Thyroid gland (tissue), 4 donors: ENCODE data around the gene SEPTIN8.

Experiments used
- CTCF ChIP-seq, 6 experiments: fragments of 200-600 bp in 3 of 6; fragments of 450-650 bp in 3 of 6; sonication (generic) in 3 of 6; IDR thresholded peaks; one replicate each; pipeline ENCODE4 v1.5.1; 2016 to 2019; ENCODE audit warnings: antibody characterized with exemption in 6 of 6, mild to moderate bottlenecking in 2 of 6, inconsistent platforms in 1 of 6, moderate library complexity in 1 of 6
- POLR2A ChIP-seq, 2 donors: fragments of 450-650 bp; IDR thresholded peaks; one replicate each; pipeline ENCODE4 v1.6.1; 2017; ENCODE audit warnings: antibody characterized with exemption in 2 of 2, mild to moderate bottlenecking in 2 of 2, moderate library complexity in 1 of 2

- TF ChIP-seq CTCF (IDR thresholded peaks at IDR 0.05) (no peak), POLR2A (IDR thresholded peaks at IDR 0.05) (no peak)
Measured at GRCh38 chr5:132764671-132765238, 12.3 kb downstream of the SEPTIN8 start.
